HepG2 (cell line): Measurements from ENCODE around the gene NCOA6.

Experiments
- DMTF1 ChIP-seq: sonication (generic); formaldehyde crosslinking; IDR thresholded peaks from 2 replicates; pipeline ENCODE4 v1.4.0; 2020; ENCODE audit warnings: mild to moderate bottlenecking, missing genetic modification reagents
- POLR2A ChIP-seq, 2 experiments: IDR thresholded peaks; 2 replicates each; pipeline ENCODE4 v1.6.1; 2011; ENCODE audit warnings: low read depth in 2 of 2, low read length in 2 of 2, mild to moderate bottlenecking in 1 of 2, moderate library complexity in 1 of 2; ENCODE audit not compliant: insufficient read depth in 1 of 2
- RORA ChIP-seq: sonication (generic); formaldehyde crosslinking; IDR thresholded peaks from 2 replicates; pipeline ENCODE4 v1.5.0; 2020; ENCODE audit warnings: mild to moderate bottlenecking, missing genetic modification reagents, moderate library complexity
- TOPORS ChIP-seq: sonication (generic); formaldehyde crosslinking; IDR thresholded peaks from 2 replicates; pipeline ENCODE4 v1.8.0; 2023; ENCODE audit warnings: mild to moderate bottlenecking, missing genetic modification reagents
- ZNF431 ChIP-seq: sonication (generic); formaldehyde crosslinking; IDR thresholded peaks from 2 replicates; pipeline ENCODE4 v1.9.0; 2022; ENCODE audit warnings: missing genetic modification reagents, low read depth, mild to moderate bottlenecking, borderline replicate concordance
- ZNF567 ChIP-seq: sonication (generic); formaldehyde crosslinking; IDR thresholded peaks from 2 replicates; pipeline ENCODE4 v1.8.1; 2023; ENCODE audit warnings: mild to moderate bottlenecking, missing genetic modification reagents, borderline replicate concordance
- TF ChIP-seq, protein P1 (sequence below): sonication (generic); formaldehyde crosslinking; IDR thresholded peaks from 2 replicates; pipeline ENCODE4 v1.4.0; 2020; ENCODE audit warnings: missing genetic modification reagents

DNA sequence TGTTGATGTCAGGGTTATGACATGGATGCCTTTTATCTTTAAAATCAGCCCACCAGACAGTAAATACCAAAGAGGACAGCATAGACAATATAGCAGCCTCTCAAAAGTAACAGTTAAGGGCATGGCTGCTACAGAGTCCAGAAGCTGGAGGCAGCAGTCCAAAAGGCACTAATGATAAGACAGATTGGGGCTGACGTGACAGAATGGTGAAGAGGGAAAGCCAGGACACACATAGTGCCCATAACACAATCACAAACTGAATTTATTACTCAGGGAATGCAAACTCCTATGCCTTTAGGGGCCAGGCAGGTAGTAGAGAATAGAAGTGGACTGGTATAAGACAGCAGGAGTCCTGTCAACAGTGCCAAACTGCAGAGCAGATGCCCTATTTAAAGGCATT lies 80.6 kb downstream of the NCOA6 start:
- TF ChIP-seq TOPORS (CRISPR knock-in tag) (no peak), ZNF431 (CRISPR knock-in tag) (no peak), DMTF1 (CRISPR knock-in tag) (no peak), ZNF567 (CRISPR knock-in tag) (no peak), RORA (CRISPR knock-in tag) (no peak), POLR2A (IDR thresholded peaks at IDR 0.05; ENCODE audit: insufficient read depth in 1 of 2, low read depth in 2 of 2, low read length in 2 of 2) (no peak)
- TF ChIP-seq, protein P1, sequence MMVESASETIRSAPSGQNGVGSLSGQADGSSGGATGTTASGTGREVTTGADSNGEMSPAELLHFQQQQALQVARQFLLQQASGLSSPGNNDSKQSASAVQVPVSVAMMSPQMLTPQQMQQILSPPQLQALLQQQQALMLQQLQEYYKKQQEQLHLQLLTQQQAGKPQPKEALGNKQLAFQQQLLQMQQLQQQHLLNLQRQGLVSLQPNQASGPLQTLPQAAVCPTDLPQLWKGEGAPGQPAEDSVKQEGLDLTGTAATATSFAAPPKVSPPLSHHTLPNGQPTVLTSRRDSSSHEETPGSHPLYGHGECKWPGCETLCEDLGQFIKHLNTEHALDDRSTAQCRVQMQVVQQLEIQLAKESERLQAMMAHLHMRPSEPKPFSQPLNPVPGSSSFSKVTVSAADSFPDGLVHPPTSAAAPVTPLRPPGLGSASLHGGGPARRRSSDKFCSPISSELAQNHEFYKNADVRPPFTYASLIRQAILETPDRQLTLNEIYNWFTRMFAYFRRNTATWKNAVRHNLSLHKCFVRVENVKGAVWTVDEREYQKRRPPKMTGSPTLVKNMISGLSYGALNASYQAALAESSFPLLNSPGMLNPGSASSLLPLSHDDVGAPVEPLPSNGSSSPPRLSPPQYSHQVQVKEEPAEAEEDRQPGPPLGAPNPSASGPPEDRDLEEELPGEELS (CRISPR knock-in tag), result no peak
